ENCODE measurements around the gene TNFRSF25. TPM values are rescaled to one million over a fixed set of nuclear protein-coding genes. Genes with fewer than 3 reads are reported as not detected.

TNFRSF25 gene
- total and polyA plus RNA-seq, 2 donors (not counting 3 experiments of a cell fraction or from before 2014, with no cell fraction given) = 33.9 to 38.8 TPM

- TSS peak; percentile 46 for BruUV-seq (replicated peaks)
- H3K9me3 ChIP-seq (replicated peaks; ENCODE audit: control insufficient read depth, insufficient read depth, low read length) = no peaks in the 10 kb centered on the region
- H3K4me1 ChIP-seq (ENCODE audit: control insufficient read depth, extremely low read depth, insufficient read depth, low read length) = peaks cover 46% of the 10 kb centered on the region
- H3K36me3 ChIP-seq (ENCODE audit: control insufficient read depth in 2 of 2, extremely low read depth in 1 of 2, insufficient read depth in 2 of 2, low read length in 2 of 2) = no peaks in the 10 kb centered on the region
- dilution Hi-C loops (cut with MboI; ENCODE audit: extremely low pct_ligation_motif_present, low sequenced_read_pairs) = no loop called here
- no peaks in the 10 kb centered on the region for H4K20me1 ChIP-seq (replicated peaks; ENCODE audit: control insufficient read depth, extremely low read depth, insufficient read depth, low read length)
- H3K4me3 ChIP-seq (replicated peaks in 1 of 3; ENCODE audit: insufficient read depth in 1 of 3, low read depth in 1 of 3, low read length in 3 of 3) = no peak overlapping the region
- peak overlapping the region; percentile 58 for H3K9ac ChIP-seq (replicated peaks; ENCODE audit: extremely low read depth, insufficient read depth, low read length)
- CTCF ChIA-PET = interaction anchor here (0.8 to 10.9 kb wide), 7 partner anchors 9 to 246 kb away, joined by 4 to 113 read pairs (median 4); no protein-coding TSS in a partner anchor
- peak overlapping the region; percentile 86 for H3K27ac ChIP-seq (ENCODE audit: insufficient read depth, low read depth, low read length)
- H3K9me1 ChIP-seq (replicated peaks; ENCODE audit: control insufficient read depth, extremely low read depth, insufficient read depth, low read length) = no peaks in the 10 kb centered on the region
- DNase-seq (ENCODE audit: low read depth, low spot score) = no peak
- POLR2A ChIA-PET = interaction anchor here (0.6 to 0.7 kb wide), 2 partner anchors 31 to 88 kb away, joined by 3 read pairs; partner anchors contain the start of gene ZBTB48
- TF ChIP-seq GATA2 (IDR thresholded peaks at IDR 0.05; ENCODE audit: insufficient read depth, insufficient read length, low read depth, low read length) (no peak), MYC (IDR thresholded peaks at IDR 0.05; ENCODE audit: low read depth, low read length) (no peak), FOS (IDR thresholded peaks at IDR 0.05; ENCODE audit: borderline replicate concordance, insufficient read depth, low read length) (no peak), MAX (IDR thresholded peaks at IDR 0.05; ENCODE audit: insufficient read depth, insufficient read length) (no peak), EZH2 (IDR thresholded peaks at IDR 0.05; ENCODE audit: borderline replicate concordance, low read depth, low read length, severe bottlenecking) (no peak), JUN (IDR thresholded peaks at IDR 0.05; ENCODE audit: borderline replicate concordance, insufficient read depth, insufficient read length, low read depth) (no peak), POLR2AphosphoS5 (IDR thresholded peaks at IDR 0.05; ENCODE audit: insufficient read depth, low read depth, low read length) (no peak), POLR2A (IDR thresholded peaks at IDR 0.05; ENCODE audit: low read depth, low read length) (no peak), CTCF (IDR thresholded peaks at IDR 0.05; ENCODE audit: extremely low read depth in 1 of 2, insufficient read depth in 1 of 2, low read depth in 1 of 2, low read length in 2 of 2) (no peak)
- no peak for FAIRE-seq
- no peak overlapping the region for H2AFZ ChIP-seq (ENCODE audit: low read depth, low read length)
- intact Hi-C loops (cut with micrococcal nuclease) = loop anchor here (1.0 to 10.0 kb wide), 4 partner anchors 31 to 293 kb away; partner anchors contain the start of genes CAMTA1 and KLHL21
- H3K4me2 ChIP-seq (ENCODE audit: insufficient read depth, low read length) = peak overlapping the region; percentile 6
- no peaks in the 10 kb centered on the region for H3K79me2 ChIP-seq (ENCODE audit: control insufficient read depth, insufficient read depth, low read length)
- no peaks in the 10 kb centered on the region for H3K27me3 ChIP-seq (ENCODE audit: control insufficient read depth in 2 of 2, insufficient read depth in 2 of 2, low read length in 2 of 2)
Observed at GRCh38 chr1:6491966-6492365, 26.0 kb upstream of the TNFRSF25 start.
